ENCODE measurements around the gene CLMP.
"Not testable (repeated sequence)": the region's sequence is repeated elsewhere in the genome, so short reads cannot be mapped to it uniquely, and the experiment has no call there.

Gene CLMP

GRCh38 chr11:123137431-123138224, 57.4 kb downstream of the CLMP start:
- no peak overlapping the region for H3K27ac ChIP-seq (ENCODE audit: low read length)

GRCh38 chr11:123135863-123136446, 59.1 kb downstream of the CLMP start:
- no peaks in the 10 kb centered on the region for H3K36me3 ChIP-seq (ENCODE audit: control insufficient read depth, insufficient read depth, low read length)
- H3K4me3 ChIP-seq (ENCODE audit: low read length) = no peak overlapping the region
- H3K27ac ChIP-seq (ENCODE audit: low read length) = no peak overlapping the region
- H3K27me3 ChIP-seq (ENCODE audit: control insufficient read depth, insufficient read depth, low read length) = no peaks in the 10 kb centered on the region
- no peak for DNase-seq (ENCODE audit: low read depth, low spot score)
- WGBS (ENCODE audit: insufficient coverage, insufficient read length) = no CpG with 5 or more reads among the region's 18 CpGs
- H3K9me3 ChIP-seq (ENCODE audit: control insufficient read depth, insufficient read depth, low read length) = no peaks in the 10 kb centered on the region
- no peaks in the 10 kb centered on the region; the same call in 1 of the 2 replicates for H3K4me1 ChIP-seq (ENCODE audit: control insufficient read depth, insufficient read depth, low read length)

More at GRCh38 chr11:123137431-123138224, 57.4 kb downstream of the CLMP start:
- Histone ChIP-seq H3K9me3 (ENCODE audit: control insufficient read depth, insufficient read depth, low read length) (no peaks in the 10 kb centered on the region), H3K36me3 (ENCODE audit: control insufficient read depth, insufficient read depth, low read length) (no peaks in the 10 kb centered on the region), H3K4me1 (ENCODE audit: control insufficient read depth, insufficient read depth, low read length) (no peaks in the 10 kb centered on the region; the same call in 1 of the 2 replicates), H3K4me3 (ENCODE audit: low read length) (no peak overlapping the region), H3K27me3 (ENCODE audit: control insufficient read depth, insufficient read depth, low read length) (no peaks in the 10 kb centered on the region)
- no CpG with 5 or more reads among the region's 24 CpGs for WGBS (ENCODE audit: insufficient coverage, insufficient read length)
- peak; percentile 13 for DNase-seq (ENCODE audit: low read depth, low spot score)

GRCh38 chr11:123132881-123133280, 62.2 kb downstream of the CLMP start:
- Histone ChIP-seq H3K27me3 (ENCODE audit: control insufficient read depth, insufficient read depth, low read length) (no peaks in the 10 kb centered on the region), H3K4me3 (ENCODE audit: low read length) (no peak overlapping the region), H3K9me3 (ENCODE audit: control insufficient read depth, insufficient read depth, low read length) (no peaks in the 10 kb centered on the region), H3K4me1 (ENCODE audit: control insufficient read depth, insufficient read depth, low read length) (no peaks in the 10 kb centered on the region; the same call in 1 of the 2 replicates), H3K27ac (ENCODE audit: low read length) (no peak overlapping the region), H3K36me3 (ENCODE audit: control insufficient read depth, insufficient read depth, low read length) (no peaks in the 10 kb centered on the region; the same call in 1 of the 2 replicates)
- no CpG with 5 or more reads among the region's 6 CpGs for WGBS (ENCODE audit: insufficient coverage, insufficient read length)
- no peak for DNase-seq (ENCODE audit: low read depth, low spot score)

GRCh38 chr11:123132034-123132766, 62.8 kb downstream of the CLMP start:
- not testable (repeated sequence) for H3K4me3 ChIP-seq (ENCODE audit: low read length); H3K4me1 ChIP-seq (ENCODE audit: control insufficient read depth, insufficient read depth, low read length); DNase-seq (ENCODE audit: low read depth, low spot score); H3K9me3 ChIP-seq (ENCODE audit: control insufficient read depth, insufficient read depth, low read length); H3K27me3 ChIP-seq (ENCODE audit: control insufficient read depth, insufficient read depth, low read length); H3K27ac ChIP-seq (ENCODE audit: low read length); H3K36me3 ChIP-seq (ENCODE audit: control insufficient read depth, insufficient read depth, low read length)
- no CpG with 5 or more reads among the region's 8 CpGs for WGBS (ENCODE audit: insufficient coverage, insufficient read length)

- no CpG with 5 or more reads among the region's 3 CpGs for WGBS (ENCODE audit: insufficient coverage, insufficient read length)
- no peak overlapping the region for H3K4me3 ChIP-seq (ENCODE audit: low read length)
- H3K9me3 ChIP-seq (ENCODE audit: control insufficient read depth, insufficient read depth, low read length) = no peaks in the 10 kb centered on the region
- no peaks in the 10 kb centered on the region for H3K4me1 ChIP-seq (ENCODE audit: control insufficient read depth, insufficient read depth, low read length)
- H3K27ac ChIP-seq (ENCODE audit: low read length) = no peak overlapping the region
- H3K27me3 ChIP-seq (ENCODE audit: control insufficient read depth, insufficient read depth, low read length) = no peaks in the 10 kb centered on the region
- H3K36me3 ChIP-seq (ENCODE audit: control insufficient read depth, insufficient read depth, low read length) = no peaks in the 10 kb centered on the region; the same call in 1 of the 2 replicates
- no peak for DNase-seq (ENCODE audit: low read depth, low spot score)
Measured at GRCh38 chr11:123129920-123130319, 65.1 kb downstream of the CLMP start.

GRCh38 chr11:123125169-123125568, 69.9 kb downstream of the CLMP start:
- no peak for DNase-seq (ENCODE audit: low read depth, low spot score)
- H3K4me3 ChIP-seq (ENCODE audit: low read length) = no peak overlapping the region
- no peaks in the 10 kb centered on the region for H3K4me1 ChIP-seq (ENCODE audit: control insufficient read depth, insufficient read depth, low read length)
- no peaks in the 10 kb centered on the region; the same call in 1 of the 2 replicates for H3K9me3 ChIP-seq (ENCODE audit: control insufficient read depth, insufficient read depth, low read length)
- H3K36me3 ChIP-seq (ENCODE audit: control insufficient read depth, insufficient read depth, low read length) = no peaks in the 10 kb centered on the region; the same call in 1 of the 2 replicates
- H3K27me3 ChIP-seq (ENCODE audit: control insufficient read depth, insufficient read depth, low read length) = no peaks in the 10 kb centered on the region
- WGBS (ENCODE audit: insufficient coverage, insufficient read length) = no CpG with 5 or more reads among the region's 3 CpGs
- H3K27ac ChIP-seq (ENCODE audit: low read length) = no peak overlapping the region

GRCh38 chr11:123122852-123123251, 72.2 kb downstream of the CLMP start:
- H3K27ac ChIP-seq (ENCODE audit: low read length) = no peak overlapping the region
- H3K36me3 ChIP-seq (ENCODE audit: control insufficient read depth, insufficient read depth, low read length) = no peaks in the 10 kb centered on the region
- no CpG with 5 or more reads among the region's 7 CpGs for WGBS (ENCODE audit: insufficient coverage, insufficient read length)
- H3K4me1 ChIP-seq (ENCODE audit: control insufficient read depth, insufficient read depth, low read length) = no peaks in the 10 kb centered on the region
- no peak for DNase-seq (ENCODE audit: low read depth, low spot score)
- no peaks in the 10 kb centered on the region; the same call in 1 of the 2 replicates for H3K9me3 ChIP-seq (ENCODE audit: control insufficient read depth, insufficient read depth, low read length)
- no peaks in the 10 kb centered on the region for H3K27me3 ChIP-seq (ENCODE audit: control insufficient read depth, insufficient read depth, low read length)
- no peak overlapping the region for H3K4me3 ChIP-seq (ENCODE audit: low read length)

GRCh38 chr11:123122341-123122740, 72.7 kb downstream of the CLMP start:
- no CpG with 5 or more reads among the region's 8 CpGs for WGBS (ENCODE audit: insufficient coverage, insufficient read length)
- no peak for DNase-seq (ENCODE audit: low read depth, low spot score)
- no peaks in the 10 kb centered on the region for H3K27me3 ChIP-seq (ENCODE audit: control insufficient read depth, insufficient read depth, low read length)

GRCh38 chr11:123116486-123116885, 78.6 kb downstream of the CLMP start:
- no CpG with 5 or more reads among the region's 2 CpGs for WGBS (ENCODE audit: insufficient coverage, insufficient read length)
- no peak for DNase-seq (ENCODE audit: low read depth, low spot score)
- no peaks in the 10 kb centered on the region for H3K27me3 ChIP-seq (ENCODE audit: control insufficient read depth, insufficient read depth, low read length)
- no peaks in the 10 kb centered on the region for H3K4me1 ChIP-seq (ENCODE audit: control insufficient read depth, insufficient read depth, low read length)
- no peak overlapping the region for H3K4me3 ChIP-seq (ENCODE audit: low read length)
- H3K27ac ChIP-seq (ENCODE audit: low read length) = no peak overlapping the region
- H3K9me3 ChIP-seq (ENCODE audit: control insufficient read depth, insufficient read depth, low read length) = no peaks in the 10 kb centered on the region
- H3K36me3 ChIP-seq (ENCODE audit: control insufficient read depth, insufficient read depth, low read length) = no peaks in the 10 kb centered on the region

More at GRCh38 chr11:123122341-123122740, 72.7 kb downstream of the CLMP start:
- Histone ChIP-seq H3K4me3 (ENCODE audit: low read length) (no peak overlapping the region), H3K36me3 (ENCODE audit: control insufficient read depth, insufficient read depth, low read length) (no peaks in the 10 kb centered on the region), H3K9me3 (ENCODE audit: control insufficient read depth, insufficient read depth, low read length) (no peaks in the 10 kb centered on the region; the same call in 1 of the 2 replicates), H3K4me1 (ENCODE audit: control insufficient read depth, insufficient read depth, low read length) (no peaks in the 10 kb centered on the region), H3K27ac (ENCODE audit: low read length) (no peak overlapping the region)

- no peaks in the 10 kb centered on the region; the same call in 1 of the 2 replicates for H3K27me3 ChIP-seq (ENCODE audit: control insufficient read depth, insufficient read depth, low read length)
- H3K4me3 ChIP-seq (ENCODE audit: low read length) = no peak overlapping the region
- no peak overlapping the region for H3K27ac ChIP-seq (ENCODE audit: low read length)
- peak; percentile 4 for DNase-seq (ENCODE audit: low read depth, low spot score)
- WGBS (ENCODE audit: insufficient coverage, insufficient read length) = no CpG with 5 or more reads among the region's 4 CpGs
- H3K9me3 ChIP-seq (ENCODE audit: control insufficient read depth, insufficient read depth, low read length) = no peaks in the 10 kb centered on the region
- H3K4me1 ChIP-seq (ENCODE audit: control insufficient read depth, insufficient read depth, low read length) = no peaks in the 10 kb centered on the region
- H3K36me3 ChIP-seq (ENCODE audit: control insufficient read depth, insufficient read depth, low read length) = no peaks in the 10 kb centered on the region
Measured at GRCh38 chr11:123111465-123111864, 83.6 kb downstream of the CLMP start.
